ENCODE measurements around the gene KLF16. TPM values are rescaled to one million over a fixed set of nuclear protein-coding genes. Genes with fewer than 3 reads are reported as not detected.

KLF16 gene
- total and polyA plus RNA-seq, 10 of the 15 experiments (the other 5 are each of a cell fraction or from before 2014, with no cell fraction given) = 0.03 to 41.2 (median 2.6) TPM

GRCh38 chr19:1811942-1812425 lies 51.4 kb downstream of the KLF16 start, which contains the start of gene ATP8B3 (continued):
- TF ChIP-seq NKRF (conservative IDR thresholded peaks at IDR 0.05) (no peak), CTCF (IDR thresholded peaks at IDR 0.05 in 2 of 3, conservative IDR thresholded peaks at IDR 0.05 in 1 of 3; ENCODE audit: control insufficient read depth in 2 of 3, extremely low read depth in 1 of 3, insufficient read depth in 1 of 3, low read depth in 3 of 3, low read length in 3 of 3) (peak; percentile 5 to 44 (median 32); a peak in 4 of 6 replicates), YY1 (IDR thresholded peaks at IDR 0.05; ENCODE audit: low read depth, low read length) (no peak), ZBTB33 (IDR thresholded peaks at IDR 0.05) (no peak), MAX (IDR thresholded peaks at IDR 0.05; ENCODE audit: low read depth, low read length) (no peak), SMARCA5 (IDR thresholded peaks at IDR 0.05) (peak; percentile 95), KDM1A (IDR thresholded peaks at IDR 0.05; ENCODE audit: borderline replicate concordance) (no peak)
